Stimulated activated CD4-positive, alpha-beta T cell treated with anti-CD3 and anti-CD28 coated beads, TNF-alpha, amount 100 ng/mL, for 48 hours (primary cell): ENCODE results near the gene ZNF747.
"Not testable (repeated sequence)": the region's sequence is repeated elsewhere in the genome, so short reads cannot be mapped to it uniquely, and the experiment has no call there.

Source experiments
- DNase-seq, 3 donors: peaks; one replicate each; pipeline ENCODE4 v3.0.0-alpha.2; 2020; ENCODE audit warnings: low read depth in 3 of 3

The ZNF747 gene

DNA sequence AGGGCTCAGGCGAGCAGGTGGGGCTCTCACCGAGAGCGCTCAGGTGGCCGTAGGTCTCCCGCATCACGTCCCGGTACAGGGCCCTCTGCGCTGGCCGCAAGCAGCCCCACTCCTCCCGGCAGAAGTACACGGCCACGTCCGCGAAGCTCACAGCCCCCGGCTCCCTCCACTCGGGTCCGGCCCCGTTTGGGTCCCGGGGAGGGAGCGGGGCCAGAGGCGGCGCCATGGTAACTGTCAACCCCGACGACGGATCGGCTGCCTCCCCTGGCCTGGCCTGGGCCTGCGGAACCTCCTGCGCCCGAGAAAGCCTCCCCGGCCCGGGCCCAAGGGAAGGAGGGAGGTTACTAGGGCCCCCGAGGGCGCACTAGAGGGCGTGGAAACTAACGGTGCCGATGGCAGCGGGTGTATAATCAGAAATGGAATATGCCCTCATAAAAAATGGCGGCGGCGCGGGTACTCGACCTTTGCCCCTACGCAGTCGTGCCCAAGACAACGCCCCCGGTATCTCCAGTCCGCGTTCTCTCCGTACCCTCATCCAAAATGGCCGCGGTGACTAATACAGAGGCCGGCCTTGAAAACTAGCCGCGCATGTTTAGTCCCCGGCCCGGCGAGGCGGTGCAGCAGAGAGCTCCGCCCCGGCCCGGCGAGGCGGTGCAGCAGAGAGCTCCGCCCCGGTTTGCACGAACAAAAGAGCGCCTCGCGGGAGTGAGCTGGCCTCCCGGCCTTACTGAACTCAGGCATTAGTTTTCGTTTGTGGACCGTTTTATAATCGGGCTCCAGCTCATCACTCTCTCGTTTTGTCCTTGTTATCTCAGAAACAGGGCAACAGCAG lies 23.5 kb upstream of the ZNF747 start, which contains the start of gene ZNF764:
Gene ZNF764 (minus strand): TSS at position 418 of the 832 bp plus-strand sequence. CDS start 192 bp downstream, at position 226.
- peak; percentile 93 to 97 (median 94) for DNase-seq

DNA sequence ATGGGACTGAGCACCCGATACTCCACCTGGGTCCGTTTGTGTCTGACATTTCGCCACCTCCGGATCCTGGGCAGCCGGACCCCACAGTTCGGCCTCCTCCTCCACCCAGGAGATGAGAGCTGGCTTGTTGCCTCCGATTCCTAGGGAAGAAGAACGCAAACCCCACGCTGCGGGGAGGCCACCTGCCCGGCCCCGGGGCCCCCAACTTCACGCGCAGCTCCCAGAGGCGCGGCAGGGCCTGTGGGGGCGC lies 23.0 kb upstream of the ZNF747 start:
- DNase-seq, result no peak

- no peak for DNase-seq
Observed at GRCh38 chr16:30556125-30556473, 21.4 kb upstream of the ZNF747 start.

DNA sequence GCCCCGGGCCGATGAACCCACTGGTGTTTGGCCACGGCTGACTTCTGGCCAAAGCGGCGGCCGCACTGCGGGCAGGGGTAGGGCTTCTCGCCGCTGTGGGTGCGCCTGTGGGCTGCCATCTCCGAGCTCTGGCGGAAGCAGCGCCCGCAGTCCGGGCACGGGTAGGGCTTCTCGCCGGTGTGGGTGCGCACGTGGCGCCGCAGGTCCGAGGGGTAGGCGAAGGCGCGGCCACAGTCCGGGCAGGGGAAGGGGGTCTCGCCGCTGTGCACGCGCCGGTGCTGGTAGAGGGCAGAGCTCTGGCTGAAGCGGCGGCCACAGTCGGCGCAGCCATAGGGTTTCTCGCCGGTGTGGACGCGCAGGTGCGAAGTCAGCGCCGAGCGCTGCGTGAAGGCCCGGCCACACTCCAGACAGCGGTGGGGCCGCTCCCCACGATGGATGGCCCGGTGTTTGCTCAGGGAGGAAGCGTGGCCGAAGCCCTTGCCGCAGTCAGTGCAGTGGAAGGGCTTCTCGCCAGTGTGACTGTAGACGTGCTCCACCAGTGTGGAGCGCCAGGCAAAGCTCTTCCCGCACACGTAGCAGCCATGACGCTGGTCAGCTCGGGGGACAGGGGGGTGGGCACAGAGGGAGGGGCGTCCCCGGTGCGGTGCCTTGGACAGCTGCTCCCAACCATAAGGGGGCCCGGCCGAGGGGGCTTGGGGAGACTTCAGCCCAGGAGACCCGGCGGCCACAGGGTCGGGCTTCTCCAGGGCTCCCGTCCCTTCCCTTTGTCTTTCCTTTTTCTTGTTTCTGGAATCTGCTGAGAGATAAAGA lies 20.9 kb upstream of the ZNF747 start:
- DNase-seq, result no peak

DNA sequence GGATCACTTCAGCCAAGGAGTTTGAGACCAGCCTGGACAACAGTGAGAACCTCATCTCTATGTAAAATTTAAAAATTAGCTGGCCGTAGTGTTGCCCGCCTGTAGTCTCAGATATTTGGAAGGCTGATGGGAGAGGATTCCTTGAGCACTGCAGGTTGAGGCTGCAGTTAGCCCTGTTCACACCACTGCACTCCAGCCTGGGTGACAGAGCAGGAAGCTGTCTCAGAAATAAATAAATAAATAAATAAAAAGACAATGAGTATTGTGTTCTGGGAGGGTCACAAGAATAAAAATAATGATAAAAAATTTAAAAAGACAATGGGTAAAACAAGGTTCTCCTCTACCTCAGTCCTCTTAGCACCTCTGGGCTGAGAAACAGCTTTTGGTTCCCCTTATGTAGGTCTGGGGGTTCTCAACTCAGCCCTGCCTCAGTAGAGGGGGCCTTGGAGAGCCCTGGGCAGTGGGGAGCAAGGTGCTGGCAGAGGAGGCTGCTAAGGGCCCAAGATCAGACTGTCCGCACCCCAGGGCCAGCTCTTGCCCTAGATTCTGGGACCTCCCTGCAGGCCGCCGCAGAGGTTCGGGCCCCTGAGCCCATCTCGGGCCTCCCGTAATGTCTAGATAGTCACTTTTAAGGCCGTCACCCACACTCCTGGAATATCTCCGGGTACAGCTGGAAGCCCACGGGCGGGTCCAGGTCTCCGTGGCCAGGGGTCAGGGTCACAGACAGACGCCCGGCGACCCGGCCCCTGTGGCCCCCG lies 20.1 kb upstream of the ZNF747 start:
- DNase-seq, result no peak

- DNase-seq, result no peak
Observed at GRCh38 chr16:30553393-30553899, 18.8 kb upstream of the ZNF747 start.

- no peak for DNase-seq
Observed at GRCh38 chr16:30552956-30553355, 18.3 kb upstream of the ZNF747 start.

GRCh38 chr16:30551781-30552180 lies 17.1 kb upstream of the ZNF747 start:
- peak in 1 of 3 donors; percentile 57 for DNase-seq

DNA sequence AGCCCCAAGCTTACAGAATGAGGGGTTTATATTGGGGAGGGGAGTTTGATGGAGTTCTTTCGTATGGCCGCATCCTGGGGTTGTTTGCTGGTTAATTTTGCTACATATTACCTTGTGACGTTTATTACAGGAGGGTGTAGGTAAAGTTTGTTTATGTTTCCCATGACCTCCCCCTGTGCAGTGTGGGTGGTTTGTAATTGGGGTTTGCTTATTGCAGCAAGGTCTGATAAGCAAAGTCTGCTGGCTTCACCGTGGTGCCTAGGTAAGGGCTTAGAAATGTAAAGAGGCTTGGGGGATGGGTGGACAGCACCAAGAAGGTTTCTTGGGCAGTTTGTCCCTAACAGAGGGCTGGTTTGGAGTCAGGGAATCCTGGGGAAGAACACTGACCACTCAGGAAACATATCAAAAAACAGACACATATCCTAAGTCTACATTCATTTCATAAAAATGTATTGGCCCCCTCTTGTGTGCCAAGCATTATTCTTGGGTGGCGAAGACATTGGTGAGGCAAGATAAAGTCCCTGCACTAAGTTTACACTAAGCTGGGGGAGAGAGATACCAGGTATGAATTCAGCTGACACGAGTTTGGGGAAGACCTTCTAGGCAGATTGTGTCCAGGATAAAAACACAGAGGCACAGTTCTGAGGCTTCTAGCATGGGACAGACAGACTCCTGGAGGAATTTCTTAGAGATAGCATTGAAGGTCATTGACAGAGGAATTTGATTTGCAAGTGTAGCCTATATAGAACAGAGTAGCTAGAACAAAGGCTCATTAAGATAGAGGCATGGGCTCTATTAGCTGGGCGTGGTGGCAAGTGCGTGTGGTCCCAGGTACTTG lies 14.0 kb upstream of the ZNF747 start:
- no peak for DNase-seq

DNA sequence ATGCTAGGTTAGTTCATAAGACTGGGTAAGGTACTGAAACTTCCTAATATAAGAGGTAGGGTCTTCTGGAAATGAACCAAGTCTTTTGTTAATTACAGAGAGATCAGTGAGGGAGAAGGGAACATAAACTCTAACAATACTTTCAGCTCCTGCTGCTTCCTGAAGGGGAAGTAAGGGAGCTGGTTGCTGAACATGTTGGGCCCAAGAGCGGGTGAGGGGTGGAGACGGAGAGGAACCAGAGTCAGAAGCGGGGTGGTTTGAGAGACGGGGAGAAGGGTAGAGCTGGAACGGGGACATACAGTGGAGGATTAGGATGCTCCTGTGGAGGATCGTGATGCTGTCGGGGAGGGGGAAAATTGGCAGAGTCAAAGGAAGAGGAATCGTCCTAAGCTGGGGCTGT lies 11.5 kb upstream of the ZNF747 start:
- no peak for DNase-seq

GRCh38 chr16:30543067-30543466 lies 8.4 kb upstream of the ZNF747 start:
- DNase-seq, result no peak

DNA sequence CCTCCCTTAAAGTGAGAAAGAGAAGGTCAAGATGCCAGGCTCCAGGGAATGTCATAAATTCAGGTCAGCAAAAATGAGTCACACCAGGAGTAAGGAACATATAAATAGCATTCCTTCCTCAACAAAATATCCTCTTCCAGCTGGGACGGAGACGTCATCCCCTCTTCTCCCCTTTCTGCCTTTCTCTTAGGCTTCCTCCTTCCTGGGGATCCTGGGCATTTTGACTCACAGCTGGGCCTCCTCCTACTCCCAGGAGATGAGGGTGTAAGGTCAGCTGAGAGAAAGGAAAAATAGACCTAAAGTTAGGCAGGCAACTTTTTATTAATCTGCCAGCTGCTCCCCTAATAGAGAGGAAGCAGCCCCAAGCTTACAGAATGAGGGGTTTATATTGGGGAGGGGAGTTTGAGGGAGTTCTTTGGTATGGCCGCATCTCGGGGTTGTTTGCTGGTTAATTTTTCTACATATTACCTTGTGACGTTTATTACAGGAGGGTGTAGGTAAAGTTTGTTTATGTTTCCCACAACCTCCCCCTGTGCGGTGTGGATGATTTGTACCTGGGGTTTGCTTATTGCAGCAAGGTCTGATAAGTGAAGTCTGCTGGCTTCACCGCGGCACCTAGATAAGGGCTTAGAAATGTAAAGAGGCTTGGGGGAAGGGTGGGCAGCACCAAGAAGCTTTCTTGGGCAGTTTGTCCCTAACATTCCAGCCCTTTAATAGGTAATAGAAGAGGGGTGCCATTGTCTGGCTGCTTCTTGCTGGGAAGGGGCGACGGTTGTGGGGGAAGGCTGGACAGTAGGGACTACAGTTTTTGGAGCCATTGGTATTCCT lies 7.1 kb upstream of the ZNF747 start:
- no peak for DNase-seq

DNA sequence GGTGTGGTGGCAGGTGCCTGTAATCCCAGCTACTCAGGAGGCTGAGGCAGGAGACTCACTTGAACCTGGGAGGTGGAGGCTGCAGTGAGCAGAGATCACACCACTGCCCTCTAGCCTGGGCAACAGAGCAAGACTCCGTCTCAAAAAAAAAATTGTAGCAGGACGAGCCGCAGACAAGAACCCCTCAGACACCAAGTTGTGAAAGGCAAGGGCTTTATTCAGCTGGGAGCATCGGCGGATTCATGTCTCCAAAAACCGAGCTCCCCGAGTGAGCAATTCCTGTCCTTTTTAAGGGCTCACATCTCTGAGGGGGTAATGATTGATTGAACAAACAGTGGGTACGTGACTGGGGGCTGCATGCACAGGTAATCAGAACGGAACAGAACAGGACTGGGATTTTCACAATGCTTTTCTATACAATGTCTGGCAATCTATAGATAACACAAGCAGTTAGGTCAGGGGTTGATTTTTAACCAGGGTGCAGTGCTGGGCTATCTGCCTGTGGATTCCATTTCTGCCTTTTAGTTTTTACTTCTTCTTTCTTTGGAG lies 6.3 kb upstream of the ZNF747 start:
- not testable (repeated sequence) for DNase-seq

DNA sequence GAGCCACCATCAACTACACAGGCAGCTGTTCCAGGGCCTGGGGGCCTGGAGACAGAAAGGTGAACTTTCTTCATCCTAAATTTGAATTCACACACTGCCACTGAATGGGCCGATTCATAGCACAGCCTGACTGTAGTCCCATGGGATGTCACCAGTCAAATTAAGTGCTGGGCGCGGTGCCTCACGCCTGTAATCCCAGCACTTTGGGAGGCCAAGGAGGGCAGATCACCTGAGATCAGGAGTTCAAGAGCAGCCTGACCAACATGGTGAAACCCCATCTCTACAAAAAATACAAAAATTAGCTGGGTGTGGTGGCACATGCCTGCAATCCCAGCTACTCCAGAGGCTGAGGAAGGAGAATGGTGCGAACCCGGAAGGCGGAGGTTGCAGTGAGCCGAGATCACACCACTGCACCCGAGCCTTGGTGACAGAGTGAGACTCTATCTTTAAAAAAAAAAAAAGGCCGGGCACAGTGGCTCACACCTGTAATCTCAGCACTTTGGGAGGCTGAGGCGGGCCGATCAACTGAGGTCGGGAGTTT lies 5.4 kb upstream of the ZNF747 start:
- DNase-seq, result not testable (repeated sequence)

GRCh38 chr16:30539000-30539964 lies 4.6 kb upstream of the ZNF747 start:
- no peak for DNase-seq

DNA sequence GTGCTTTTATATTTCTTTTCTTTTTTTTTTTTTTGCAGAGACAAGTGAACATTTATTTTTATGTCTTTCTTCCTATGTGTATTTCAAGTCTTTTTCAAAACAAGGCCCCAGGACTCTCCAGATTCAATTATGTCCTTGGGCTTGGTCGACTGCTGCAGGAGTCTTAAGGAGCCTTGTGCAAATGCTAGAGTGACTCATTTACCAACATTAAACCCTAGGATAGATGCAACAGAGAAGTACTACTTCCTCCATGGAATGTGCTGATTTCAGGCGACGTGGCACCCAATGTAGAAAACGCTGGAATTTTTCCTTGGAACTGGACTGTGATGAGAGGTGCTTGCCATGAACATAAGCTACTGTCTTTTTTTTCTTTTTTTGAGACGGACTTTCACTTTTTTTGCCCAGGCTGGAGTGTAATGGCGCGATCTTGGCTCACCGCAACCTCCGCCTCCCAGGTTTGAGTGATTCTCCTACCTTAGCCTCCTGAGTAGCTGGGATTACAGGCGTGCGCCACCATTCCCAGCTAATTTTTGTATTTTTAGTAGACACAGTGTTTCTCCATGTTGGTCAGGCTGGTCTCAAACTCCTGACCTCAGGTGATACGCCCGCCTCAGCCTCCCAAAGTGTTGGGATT lies 1.9 kb upstream of the ZNF747 start:
- not testable (repeated sequence) for DNase-seq

- DNase-seq, result peak in 2 of 3 donors; percentile 60 to 64
Observed at GRCh38 chr16:30535777-30536190, 1.1 kb upstream of the ZNF747 start.

- DNase-seq, result no peak
Observed at GRCh38 chr16:30535106-30535776, 583 bp upstream of the ZNF747 start.
